Omental fat pad (tissue), 4 donors: ENCODE data around the gene ACOT7. TPM values are rescaled to one million over a fixed set of nuclear protein-coding genes. Genes with fewer than 3 reads are reported as not detected.
A peak's percentile ranks its signal among the peaks of the same experiment; 100 is the strongest.

ENCODE experiments used
- ATAC-seq: fragments of 150-250 bp; one replicate; pipeline ENCODE4 v1.9.1; 2016; ENCODE audit warnings: mild to moderate bottlenecking, moderate library complexity; ENCODE audit not compliant: low FRiP score
- DNase-seq: peaks from one replicate; pipeline ENCODE4 v3.0.0-alpha.2; 2019; ENCODE audit warnings: low spot score
- total RNA-seq, 4 donors: library from RNA; depleted of rRNA; stranded (reverse); fragments of >200 nt; gene quantifications; one replicate each; pipeline ENCODE4 v1.1.0, GENCODE V29; 2016
- TF ChIP-seq, protein P1 (sequence below), 3 donors: fragments of 450-650 bp; IDR thresholded peaks; one replicate each; pipeline ENCODE4 v1.5.1; 2016 to 2017; ENCODE audit warnings: antibody characterized with exemption in 3 of 3, mild to moderate bottlenecking in 3 of 3, moderate library complexity in 2 of 3

ACOT7 gene
- total RNA-seq, 4 donors from 2014 or later, result 7.4 to 16.7 (median 9.2) TPM

DNA sequence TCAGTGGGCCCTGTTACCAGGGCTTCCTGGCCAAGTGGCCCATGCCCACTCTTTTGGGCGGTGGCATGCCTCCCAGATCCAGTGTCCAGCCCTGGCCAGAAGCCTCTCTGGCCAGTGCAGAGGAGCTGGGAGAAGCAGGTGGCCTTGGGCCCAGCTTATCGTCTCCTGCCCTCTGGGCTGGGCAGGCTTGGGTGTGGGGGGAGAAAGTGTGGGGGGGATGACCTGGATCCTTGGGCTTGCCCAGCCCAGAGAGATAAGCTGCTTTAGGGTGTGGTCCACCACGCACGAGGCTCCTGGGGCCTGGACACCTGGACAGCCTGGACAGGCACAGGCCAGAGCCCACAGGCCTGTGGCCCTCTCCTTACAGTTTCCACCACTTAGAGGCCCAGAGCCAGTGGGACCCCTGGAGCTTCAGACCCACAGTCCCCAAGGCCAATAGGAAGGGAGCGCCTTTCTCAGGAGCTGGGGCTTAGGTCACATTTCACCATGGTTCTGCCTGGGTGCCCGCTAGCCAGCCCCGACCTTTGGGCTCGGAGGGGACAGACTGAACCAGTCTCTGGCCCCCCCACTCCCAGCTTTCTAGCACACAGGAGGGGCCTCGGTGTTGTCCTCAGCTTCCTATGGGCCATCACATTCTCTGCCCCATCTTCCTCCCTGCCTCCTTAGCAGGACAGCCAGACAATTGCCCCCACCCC, 32.9 kb upstream of the ACOT7 start:
- TF ChIP-seq, protein P1, sequence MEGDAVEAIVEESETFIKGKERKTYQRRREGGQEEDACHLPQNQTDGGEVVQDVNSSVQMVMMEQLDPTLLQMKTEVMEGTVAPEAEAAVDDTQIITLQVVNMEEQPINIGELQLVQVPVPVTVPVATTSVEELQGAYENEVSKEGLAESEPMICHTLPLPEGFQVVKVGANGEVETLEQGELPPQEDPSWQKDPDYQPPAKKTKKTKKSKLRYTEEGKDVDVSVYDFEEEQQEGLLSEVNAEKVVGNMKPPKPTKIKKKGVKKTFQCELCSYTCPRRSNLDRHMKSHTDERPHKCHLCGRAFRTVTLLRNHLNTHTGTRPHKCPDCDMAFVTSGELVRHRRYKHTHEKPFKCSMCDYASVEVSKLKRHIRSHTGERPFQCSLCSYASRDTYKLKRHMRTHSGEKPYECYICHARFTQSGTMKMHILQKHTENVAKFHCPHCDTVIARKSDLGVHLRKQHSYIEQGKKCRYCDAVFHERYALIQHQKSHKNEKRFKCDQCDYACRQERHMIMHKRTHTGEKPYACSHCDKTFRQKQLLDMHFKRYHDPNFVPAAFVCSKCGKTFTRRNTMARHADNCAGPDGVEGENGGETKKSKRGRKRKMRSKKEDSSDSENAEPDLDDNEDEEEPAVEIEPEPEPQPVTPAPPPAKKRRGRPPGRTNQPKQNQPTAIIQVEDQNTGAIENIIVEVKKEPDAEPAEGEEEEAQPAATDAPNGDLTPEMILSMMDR (IDR thresholded peaks at IDR 0.05), result no peak
- ATAC-seq (no peak), DNase-seq (no peak)

DNA sequence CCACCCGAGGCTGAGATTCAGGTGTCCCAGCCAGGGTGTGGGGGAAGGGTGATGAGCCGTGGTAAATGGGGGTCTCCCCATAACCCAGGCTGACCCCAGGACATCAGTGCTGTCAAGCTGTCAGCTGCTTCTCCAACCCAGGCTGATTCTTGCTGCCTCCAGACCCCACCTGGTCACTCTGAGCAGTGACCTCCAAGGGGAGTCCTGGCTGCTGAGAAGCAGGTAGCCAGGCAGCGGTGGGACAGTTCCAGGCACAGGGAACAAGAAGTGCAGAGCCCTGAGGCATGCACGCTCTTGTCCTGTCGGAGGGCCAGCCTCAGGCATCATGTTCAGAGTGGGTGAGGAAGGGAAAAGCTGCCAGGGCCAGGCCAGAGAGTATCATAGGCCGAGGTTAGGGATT, 32.1 kb upstream of the ACOT7 start:
- ATAC-seq (no peak), DNase-seq (no peak)
- TF ChIP-seq, protein P1 (IDR thresholded peaks at IDR 0.05), result no peak

DNA sequence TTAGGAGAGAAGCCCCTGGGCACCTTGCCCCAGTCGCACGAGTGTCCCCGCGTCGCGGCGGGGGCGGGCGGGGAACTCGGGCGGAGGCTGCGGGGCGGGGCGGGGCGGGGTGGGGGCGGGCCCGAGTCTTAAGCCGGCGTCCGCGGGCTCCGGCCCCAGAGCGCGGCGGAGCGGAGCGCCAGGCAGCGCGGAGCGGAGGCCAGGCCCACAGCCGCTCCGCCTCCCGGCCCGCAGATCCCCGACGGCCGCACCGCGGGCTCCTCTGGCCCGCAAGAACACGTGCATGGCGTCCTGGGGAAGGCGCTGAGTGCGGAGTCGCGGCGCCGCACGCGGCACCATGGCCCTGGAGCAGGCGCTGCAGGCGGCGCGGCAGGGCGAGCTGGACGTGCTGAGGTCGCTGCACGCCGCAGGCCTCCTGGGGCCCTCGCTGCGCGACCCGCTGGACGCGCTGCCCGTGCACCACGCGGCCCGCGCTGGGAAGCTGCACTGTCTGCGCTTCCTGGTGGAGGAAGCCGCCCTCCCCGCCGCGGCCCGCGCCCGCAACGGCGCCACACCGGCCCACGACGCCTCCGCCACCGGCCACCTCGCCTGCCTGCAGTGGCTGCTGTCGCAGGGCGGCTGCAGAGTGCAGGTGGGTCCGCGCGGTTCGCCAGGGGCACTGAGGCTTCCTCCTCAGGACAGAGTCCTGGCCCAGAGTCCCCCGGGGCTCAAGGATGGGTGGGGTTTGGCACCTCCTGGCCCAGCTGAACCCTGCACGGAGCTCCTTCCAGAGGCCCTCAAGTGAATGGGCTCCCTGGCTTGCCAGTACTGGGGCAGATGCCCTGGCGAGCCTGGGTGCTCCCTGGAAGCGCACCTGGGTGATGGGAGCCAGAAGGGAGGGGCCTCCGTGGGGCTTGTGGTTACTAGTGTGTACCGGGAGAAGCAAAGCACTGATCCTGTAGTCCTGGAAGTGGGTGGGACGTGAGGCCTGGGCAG, 31.3 kb upstream of the ACOT7 start, which contains the start of gene ESPN:
Gene ESPN (plus strand): TSS at position 158 of the 975 bp plus-strand sequence. CDS start 180 bp downstream, at position 338.
- DNase-seq (no peak), ATAC-seq (no peak)
- TF ChIP-seq, protein P1 (IDR thresholded peaks at IDR 0.05), result no peak

DNA sequence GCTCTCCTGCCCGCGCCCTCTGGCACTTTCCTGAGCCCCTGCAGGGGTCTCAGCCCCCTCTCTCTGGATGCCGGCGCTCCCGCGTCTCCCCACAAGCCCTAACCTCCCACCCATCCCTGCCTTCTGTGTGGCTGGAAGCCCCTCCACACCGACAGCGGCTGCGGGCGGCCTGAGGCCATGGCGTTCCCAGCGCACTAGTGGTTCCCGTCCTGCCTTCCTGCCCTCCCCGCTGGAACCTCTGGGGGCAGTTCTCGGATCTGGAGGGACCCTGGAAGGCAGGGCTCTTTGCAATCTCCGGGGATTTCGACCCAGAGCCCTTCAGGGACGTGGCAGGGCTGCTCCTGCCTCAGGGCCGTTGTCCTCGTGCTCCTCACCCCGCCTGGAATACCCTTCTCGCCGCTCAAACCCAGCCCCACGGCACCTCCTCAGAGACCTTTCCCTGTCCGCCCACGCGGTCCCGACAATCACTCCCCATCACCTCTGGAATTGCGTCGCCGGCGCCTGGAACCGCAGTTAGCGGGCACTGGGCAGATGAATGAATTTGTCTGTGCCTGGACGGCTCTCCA, 30.5 kb upstream of the ACOT7 start:
- no peak for DNase-seq
- TF ChIP-seq, protein P1 (IDR thresholded peaks at IDR 0.05), result no peak

DNA sequence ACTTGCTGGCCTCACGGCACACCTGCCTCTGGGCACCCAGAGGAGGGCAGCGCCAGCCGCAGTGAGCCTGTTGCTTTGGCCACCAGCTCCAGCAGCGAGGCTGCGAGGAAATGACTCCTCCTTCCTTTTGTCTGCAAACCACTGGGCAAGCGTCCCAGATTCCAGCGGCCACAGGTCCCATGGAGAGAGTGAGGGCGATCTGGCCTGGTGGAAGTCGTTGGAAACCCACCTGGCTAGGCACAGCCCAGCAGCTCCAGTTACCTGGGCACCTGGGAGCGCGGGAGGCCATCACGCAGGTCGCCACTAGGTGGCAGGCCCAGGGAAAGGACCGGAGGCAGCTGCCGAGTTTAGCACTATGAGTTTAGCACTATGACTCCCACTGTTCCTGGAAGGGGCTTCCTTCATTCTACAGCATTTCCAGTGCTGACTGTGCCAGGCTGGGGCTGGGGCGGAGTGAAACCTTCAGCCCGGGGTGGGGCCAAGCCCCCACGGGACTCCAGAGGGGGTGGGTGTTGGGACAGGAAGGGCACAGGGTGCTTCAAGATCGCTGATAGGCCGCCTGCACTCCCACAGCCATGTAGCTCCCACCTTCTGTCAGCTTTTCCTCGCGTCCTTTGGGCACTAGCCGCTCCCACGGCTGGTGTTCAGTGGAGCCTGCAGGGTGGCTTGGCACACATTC, 29.9 kb upstream of the ACOT7 start:
- DNase-seq (no peak), ATAC-seq (peak; percentile 55)
- TF ChIP-seq, protein P1 (IDR thresholded peaks at IDR 0.05), result no peak

More for the DNA sequence above, 30.5 kb upstream of the ACOT7 start:
- ATAC-seq, result no peak

DNA sequence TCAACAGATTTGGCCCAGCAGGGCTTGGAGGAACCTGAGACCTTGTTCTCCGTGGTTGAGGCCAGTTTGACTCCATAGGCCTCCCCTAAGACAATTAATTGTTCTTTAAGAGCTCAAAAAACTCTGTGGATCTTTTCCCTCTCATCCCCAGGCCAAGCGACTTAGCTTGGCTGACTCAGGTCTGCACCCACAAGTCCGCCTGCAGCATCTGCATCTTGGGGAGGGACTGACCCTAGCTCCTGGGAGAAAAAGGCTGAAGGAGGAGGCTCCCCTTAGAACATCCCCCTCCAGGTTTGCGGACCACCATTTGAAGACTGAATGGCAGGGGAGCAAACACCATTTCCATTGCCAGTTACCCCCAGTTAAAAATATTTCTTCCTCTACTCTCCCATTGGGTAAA, 27.7 kb upstream of the ACOT7 start:
- no peak for DNase-seq
- TF ChIP-seq, protein P1 (IDR thresholded peaks at IDR 0.05), result no peak
- no peak for ATAC-seq
